LNCAP (cell line): ENCODE results near the gene CEP70.

Experiments used
- CTCF ChIP-seq: fragments of 450-650 bp; IDR thresholded peaks from 2 replicates; pipeline ENCODE4 v1.5.1; 2017; ENCODE audit warnings: mild to moderate bottlenecking

Gene CEP70

GRCh38 chr3:138463724-138464490 lies 130.2 kb downstream of the CEP70 start:
- no peak for TF ChIP-seq CTCF

DNA sequence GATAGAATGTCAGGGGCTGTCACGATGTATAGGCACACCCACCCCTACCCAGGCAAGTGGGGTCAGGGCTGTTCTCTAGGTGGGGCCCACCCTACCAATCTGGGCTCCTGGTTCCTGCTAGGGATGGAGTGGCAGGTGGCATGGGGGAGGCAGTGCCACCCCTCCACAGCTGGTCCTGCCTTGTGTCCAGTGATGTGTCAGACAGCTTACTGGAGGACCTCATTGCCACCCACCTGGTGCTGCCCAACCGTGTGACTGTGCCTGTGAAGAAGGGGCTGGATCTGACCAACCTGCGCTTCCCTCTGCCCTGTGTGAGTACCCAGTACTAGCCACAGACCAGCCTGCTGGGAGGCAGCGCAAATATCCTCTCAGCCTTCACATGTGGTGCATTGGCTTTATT lies 132.2 kb downstream of the CEP70 start:
- no peak for TF ChIP-seq CTCF

- no peak for TF ChIP-seq CTCF
Measured at GRCh38 chr3:138461246-138461645, 132.8 kb downstream of the CEP70 start.

DNA sequence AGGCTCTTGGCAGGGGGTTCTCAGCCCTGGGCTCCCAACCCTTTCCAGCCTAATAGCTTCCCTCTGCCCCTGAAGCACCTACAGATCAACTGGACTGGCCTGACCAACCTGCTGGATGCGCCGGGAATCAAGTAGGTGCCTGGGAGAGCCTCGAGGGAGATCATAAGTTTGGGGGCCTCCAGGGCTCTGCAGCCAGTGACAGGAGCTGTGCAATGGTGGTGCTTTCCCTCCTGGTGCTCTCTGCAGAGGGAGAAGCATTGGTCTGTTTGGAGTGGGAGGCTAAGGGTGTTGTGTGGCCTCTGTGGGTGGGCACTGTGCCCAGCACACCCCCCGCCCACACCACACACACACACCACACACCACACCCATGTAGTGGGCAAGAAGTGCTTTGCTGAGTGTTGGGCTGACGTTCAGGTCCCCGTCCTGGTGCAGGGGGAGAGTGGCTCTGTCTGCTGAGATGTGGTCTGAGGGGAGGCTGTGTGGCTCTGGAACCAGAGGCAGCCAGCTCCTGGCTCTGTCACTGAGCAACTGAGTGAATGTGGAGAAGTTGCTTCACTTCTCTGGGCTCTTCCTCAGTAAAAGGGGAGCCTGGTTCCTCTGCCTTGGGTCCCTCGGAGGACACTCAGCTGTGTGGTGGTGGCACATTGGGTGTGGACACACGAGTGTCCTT lies 133.4 kb downstream of the CEP70 start:
- TF ChIP-seq CTCF, result no peak

- TF ChIP-seq CTCF, result no peak
Measured at GRCh38 chr3:138459619-138460535, 134.2 kb downstream of the CEP70 start.

GRCh38 chr3:138458774-138459499 lies 135.1 kb downstream of the CEP70 start:
- TF ChIP-seq CTCF, result no peak
